ENCODE results near the gene UTP4.
A peak's percentile ranks its signal among the peaks of the same experiment; 100 is the strongest.
"Not testable (repeated sequence)": the region's sequence is repeated elsewhere in the genome, so short reads cannot be mapped to it uniquely, and the experiment has no call there.

Gene UTP4

GRCh38 chr16:69124406-69124805 is 8.0 kb upstream of the UTP4 start:
- peak in 3 of 42 donors; percentile 2 to 11 (median 10) for DNase-seq
- intact Hi-C loops (cut with DNase I), result loop anchor here (10.0 kb wide), 1 partner anchor 420 kb away; no protein-coding TSS in a partner anchor

- intact Hi-C loops (cut with DNase I), result loop anchor here (5.0 to 10.0 kb wide), 2 partner anchors 283 to 420 kb away; partner anchors contain the start of gene TANGO6
- peak in 3 of 42 donors; percentile 6 to 12 (median 8) for DNase-seq
Observed at GRCh38 chr16:69124961-69125360, 7.5 kb upstream of the UTP4 start.

GRCh38 chr16:69126221-69126620 is 6.2 kb upstream of the UTP4 start:
- DNase-seq, result peak in 2 of 42 donors; percentile 1
- intact Hi-C loops (cut with DNase I), result loop anchor here (5.0 to 10.0 kb wide), 2 partner anchors 284 to 421 kb away; partner anchors contain the start of gene TANGO6

- DNase-seq, result peak in 3 of 42 donors; percentile 2 to 10 (median 6)
- intact Hi-C loops (cut with DNase I), result loop anchor here (5.0 to 10.0 kb wide), 2 partner anchors 284 to 422 kb away; partner anchors contain the start of gene TANGO6
Observed at GRCh38 chr16:69126801-69127200, 5.6 kb upstream of the UTP4 start.

- DNase-seq, result no peak
- intact Hi-C loops (cut with DNase I), result loop anchor here (5.0 to 10.0 kb wide), 2 partner anchors 286 to 423 kb away; partner anchors contain the start of gene TANGO6
Observed at GRCh38 chr16:69127966-69128510, 4.4 kb upstream of the UTP4 start.

GRCh38 chr16:69130461-69130860 is 2.0 kb upstream of the UTP4 start:
- intact Hi-C loops (cut with DNase I), result loop anchor here (5.0 to 10.0 kb wide), 2 partner anchors 228 to 606 kb away; no protein-coding TSS in a partner anchor
- DNase-seq, result no peak

GRCh38 chr16:69131167-69131838 is 1.1 kb upstream of the UTP4 start:
- intact Hi-C loops (cut with DNase I), result loop anchor here (5.0 to 10.0 kb wide), 2 partner anchors 229 to 607 kb away; no protein-coding TSS in a partner anchor
- DNase-seq, result peak in 18 of 42 donors; percentile 12 to 56 (median 24)

- intact Hi-C loops (cut with DNase I), result loop anchor here (5.0 to 10.0 kb wide), 2 partner anchors 230 to 607 kb away; no protein-coding TSS in a partner anchor
- peak in 37 of 42 donors; percentile 27 to 85 (median 58) for DNase-seq
Observed at GRCh38 chr16:69131839-69132423, 518 bp upstream of the UTP4 start.

GRCh38 chr16:69133373-69133954 is 1.0 kb downstream of the UTP4 start:
- intact Hi-C loops (cut with DNase I), result loop anchor here (5.0 to 10.0 kb wide), 2 partner anchors 231 to 609 kb away; no protein-coding TSS in a partner anchor
- no peak for DNase-seq

GRCh38 chr16:69138608-69139007 is 6.2 kb downstream of the UTP4 start:
- intact Hi-C loops (cut with DNase I), result loop anchor here (10.0 kb wide), 1 partner anchor 614 kb away; no protein-coding TSS in a partner anchor
- no peak for DNase-seq

GRCh38 chr16:69139464-69139863 is 7.0 kb downstream of the UTP4 start:
- not testable (repeated sequence) for DNase-seq
- intact Hi-C loops (cut with DNase I), result loop anchor here (10.0 kb wide), 1 partner anchor 615 kb away; no protein-coding TSS in a partner anchor

GRCh38 chr16:69141014-69141413 is 8.6 kb downstream of the UTP4 start:
- intact Hi-C loops (cut with DNase I), result no loop called here
- no peak for DNase-seq

- intact Hi-C loops (cut with DNase I), result no loop called here
Observed at GRCh38 chr16:69141936-69142335, 9.5 kb downstream of the UTP4 start.

GRCh38 chr16:69143116-69143515 is 10.7 kb downstream of the UTP4 start:
- DNase-seq, result no peak
- intact Hi-C loops (cut with DNase I), result no loop called here

More at GRCh38 chr16:69141936-69142335, 9.5 kb downstream of the UTP4 start:
- DNase-seq, result no peak

GRCh38 chr16:69145658-69146057 is 13.2 kb downstream of the UTP4 start:
- no peak for DNase-seq
- intact Hi-C loops (cut with DNase I), result no loop called here

- intact Hi-C loops (cut with DNase I), result loop anchor here (10.0 kb wide), 1 partner anchor 135 kb away; no protein-coding TSS in a partner anchor
- DNase-seq, result not testable (repeated sequence)
Observed at GRCh38 chr16:69149621-69150020, 17.2 kb downstream of the UTP4 start.

- peak in 37 of 42 donors; percentile 13 to 88 (median 61) for DNase-seq
- intact Hi-C loops (cut with DNase I), result loop anchor here (10.0 kb wide), 1 partner anchor 134 kb away; no protein-coding TSS in a partner anchor
Observed at GRCh38 chr16:69150146-69150865, 17.9 kb downstream of the UTP4 start.

- peak in 14 of 42 donors; percentile 14 to 72 (median 38) for DNase-seq
Observed at GRCh38 chr16:69157196-69157595, 24.7 kb downstream of the UTP4 start.

More at GRCh38 chr16:69157196-69157595, 24.7 kb downstream of the UTP4 start:
- intact Hi-C loops (cut with DNase I), result loop anchor here (10.0 kb wide), 1 partner anchor 128 kb away; no protein-coding TSS in a partner anchor
